SIG-M5 treated with dmso at 0.1 percent for 504 hours (cell line): ENCODE results near the gene KLHL24.
"Not testable (repeated sequence)": the region's sequence is repeated elsewhere in the genome, so short reads cannot be mapped to it uniquely, and the experiment has no call there.

Experiments
- DNase-seq: peaks from one replicate; lab custom pipeline; 2025; ENCODE audit not compliant: unreplicated experiment; lab: John Stamatoyannopoulos, UW

KLHL24 gene

GRCh38 chr3:183635431-183636220 lies at the start of gene KLHL24:
TSS of gene KLHL24 (plus strand) at chr3:183635623. CDS start at chr3:183650357, 14,734 bp downstream.
- peak; percentile 97 for DNase-seq

- no peak for DNase-seq
Measured at GRCh38 chr3:183586477-183586876, 48.9 kb upstream of the KLHL24 start.

GRCh38 chr3:183587336-183587735 lies 48.1 kb upstream of the KLHL24 start:
- peak; percentile 90 for DNase-seq

GRCh38 chr3:183590442-183590841 lies 45.0 kb upstream of the KLHL24 start:
- DNase-seq, result no peak

GRCh38 chr3:183591881-183592521 lies 43.4 kb upstream of the KLHL24 start:
- peak; percentile 62 for DNase-seq

GRCh38 chr3:183592821-183593220 lies 42.6 kb upstream of the KLHL24 start:
- no peak for DNase-seq

GRCh38 chr3:183594636-183595035 lies 40.8 kb upstream of the KLHL24 start:
- no peak for DNase-seq

GRCh38 chr3:183597959-183598358 lies 37.5 kb upstream of the KLHL24 start:
- DNase-seq, result no peak

- not testable (repeated sequence) for DNase-seq
Measured at GRCh38 chr3:183611326-183611725, 24.1 kb upstream of the KLHL24 start.

GRCh38 chr3:183613366-183614285 lies 21.8 kb upstream of the KLHL24 start:
- DNase-seq, result no peak

- DNase-seq, result no peak
Measured at GRCh38 chr3:183618542-183618941, 16.9 kb upstream of the KLHL24 start.

- DNase-seq, result no peak
Measured at GRCh38 chr3:183619010-183619409, 16.4 kb upstream of the KLHL24 start.

- no peak for DNase-seq
Measured at GRCh38 chr3:183619624-183620251, 15.7 kb upstream of the KLHL24 start.

GRCh38 chr3:183620252-183620628 lies 15.2 kb upstream of the KLHL24 start:
- DNase-seq, result no peak

- DNase-seq, result not testable (repeated sequence)
Measured at GRCh38 chr3:183622473-183622872, 12.9 kb upstream of the KLHL24 start.

GRCh38 chr3:183626877-183627594 lies 8.4 kb upstream of the KLHL24 start:
- DNase-seq, result no peak

GRCh38 chr3:183629546-183630301 lies 5.7 kb upstream of the KLHL24 start:
- DNase-seq, result no peak

- DNase-seq, result no peak
Measured at GRCh38 chr3:183631715-183632114, 3.7 kb upstream of the KLHL24 start.

GRCh38 chr3:183632725-183633124 lies 2.7 kb upstream of the KLHL24 start:
- not testable (repeated sequence) for DNase-seq

GRCh38 chr3:183634707-183635106 lies 716 bp upstream of the KLHL24 start:
- no peak for DNase-seq
